ENCODE measurements around the gene CPXM2. TPM values are rescaled to one million over a fixed set of nuclear protein-coding genes. Genes with fewer than 3 reads are reported as not detected.

Gene CPXM2
- polyA plus RNA-seq, 2 of the 4 experiments (the other 2 are of a cell fraction), result not detected

DNA sequence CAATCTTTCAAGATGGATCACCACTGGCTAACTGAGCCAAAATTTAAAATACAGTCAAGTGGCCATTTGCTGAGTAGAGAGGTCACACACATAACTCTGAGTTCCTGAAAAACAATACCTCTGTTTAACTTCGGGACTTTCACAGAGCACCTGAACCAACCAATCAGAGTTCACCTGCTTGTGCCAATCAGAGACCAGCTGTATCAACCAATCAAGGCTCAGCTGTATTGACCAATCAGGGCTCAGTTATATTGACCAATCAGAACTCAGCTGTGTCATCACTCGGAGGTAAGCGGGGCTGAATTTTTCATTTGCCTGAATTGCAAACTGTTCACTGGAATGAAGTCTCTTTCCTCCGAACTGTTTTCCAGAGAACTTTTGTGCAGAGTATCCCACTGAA is 10.0 kb upstream of the CPXM2 start (continued):
- TF ChIP-seq ZC3H11A (IDR thresholded peaks at IDR 0.05) (no peak), MYC (IDR thresholded peaks at IDR 0.05; ENCODE audit: borderline replicate concordance, low read length) (no peak), SMC3 (IDR thresholded peaks at IDR 0.05) (no peak)

DNA sequence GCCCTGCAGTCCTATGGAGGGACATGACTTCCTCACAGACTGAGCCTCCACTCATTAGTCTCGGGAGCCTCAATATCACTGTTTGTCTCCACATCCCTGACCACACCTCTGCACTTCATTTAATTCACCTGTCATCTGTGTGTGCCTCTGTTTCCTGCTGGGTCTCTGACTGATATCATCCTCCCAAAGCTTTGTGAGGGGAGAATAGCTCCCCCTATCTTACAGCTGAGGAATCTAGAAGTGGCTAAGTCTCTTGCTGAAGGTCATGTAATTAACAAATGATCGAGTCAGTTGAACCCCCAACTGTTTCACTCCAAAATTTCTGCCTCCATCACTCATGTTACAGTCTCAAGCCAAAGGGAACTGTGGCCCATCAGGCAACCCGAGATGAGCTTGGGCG is 5.5 kb upstream of the CPXM2 start:
- WGBS (ENCODE audit: missing lambda C conversion rate), result 22% methylated on average over 4 of the region's 4 CpGs
- FAIRE-seq (no peak), DNase-seq (ENCODE audit: low read depth in 1 of 2, low spot score in 1 of 2) (no peak), ATAC-seq (no peak)
- POLR2A ChIA-PET, result no interaction called here
- no peak overlapping the region for H3K4me3 ChIP-seq
- CTCF ChIA-PET, result no interaction called here
- no peak overlapping the region for H3K4me2 ChIP-seq
- no peaks in the 10 kb centered on the region for H3K4me1 ChIP-seq
- no peak overlapping the region for H3K27ac ChIP-seq
- peaks cover 8% of the 10 kb centered on the region; the same call in 2 of the 3 replicates for H3K9me3 ChIP-seq
- TF ChIP-seq, protein P1, sequence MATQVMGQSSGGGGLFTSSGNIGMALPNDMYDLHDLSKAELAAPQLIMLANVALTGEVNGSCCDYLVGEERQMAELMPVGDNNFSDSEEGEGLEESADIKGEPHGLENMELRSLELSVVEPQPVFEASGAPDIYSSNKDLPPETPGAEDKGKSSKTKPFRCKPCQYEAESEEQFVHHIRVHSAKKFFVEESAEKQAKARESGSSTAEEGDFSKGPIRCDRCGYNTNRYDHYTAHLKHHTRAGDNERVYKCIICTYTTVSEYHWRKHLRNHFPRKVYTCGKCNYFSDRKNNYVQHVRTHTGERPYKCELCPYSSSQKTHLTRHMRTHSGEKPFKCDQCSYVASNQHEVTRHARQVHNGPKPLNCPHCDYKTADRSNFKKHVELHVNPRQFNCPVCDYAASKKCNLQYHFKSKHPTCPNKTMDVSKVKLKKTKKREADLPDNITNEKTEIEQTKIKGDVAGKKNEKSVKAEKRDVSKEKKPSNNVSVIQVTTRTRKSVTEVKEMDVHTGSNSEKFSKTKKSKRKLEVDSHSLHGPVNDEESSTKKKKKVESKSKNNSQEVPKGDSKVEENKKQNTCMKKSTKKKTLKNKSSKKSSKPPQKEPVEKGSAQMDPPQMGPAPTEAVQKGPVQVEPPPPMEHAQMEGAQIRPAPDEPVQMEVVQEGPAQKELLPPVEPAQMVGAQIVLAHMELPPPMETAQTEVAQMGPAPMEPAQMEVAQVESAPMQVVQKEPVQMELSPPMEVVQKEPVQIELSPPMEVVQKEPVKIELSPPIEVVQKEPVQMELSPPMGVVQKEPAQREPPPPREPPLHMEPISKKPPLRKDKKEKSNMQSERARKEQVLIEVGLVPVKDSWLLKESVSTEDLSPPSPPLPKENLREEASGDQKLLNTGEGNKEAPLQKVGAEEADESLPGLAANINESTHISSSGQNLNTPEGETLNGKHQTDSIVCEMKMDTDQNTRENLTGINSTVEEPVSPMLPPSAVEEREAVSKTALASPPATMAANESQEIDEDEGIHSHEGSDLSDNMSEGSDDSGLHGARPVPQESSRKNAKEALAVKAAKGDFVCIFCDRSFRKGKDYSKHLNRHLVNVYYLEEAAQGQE (IDR thresholded peaks at IDR 0.05), result no peak
- TF ChIP-seq, protein P2, sequence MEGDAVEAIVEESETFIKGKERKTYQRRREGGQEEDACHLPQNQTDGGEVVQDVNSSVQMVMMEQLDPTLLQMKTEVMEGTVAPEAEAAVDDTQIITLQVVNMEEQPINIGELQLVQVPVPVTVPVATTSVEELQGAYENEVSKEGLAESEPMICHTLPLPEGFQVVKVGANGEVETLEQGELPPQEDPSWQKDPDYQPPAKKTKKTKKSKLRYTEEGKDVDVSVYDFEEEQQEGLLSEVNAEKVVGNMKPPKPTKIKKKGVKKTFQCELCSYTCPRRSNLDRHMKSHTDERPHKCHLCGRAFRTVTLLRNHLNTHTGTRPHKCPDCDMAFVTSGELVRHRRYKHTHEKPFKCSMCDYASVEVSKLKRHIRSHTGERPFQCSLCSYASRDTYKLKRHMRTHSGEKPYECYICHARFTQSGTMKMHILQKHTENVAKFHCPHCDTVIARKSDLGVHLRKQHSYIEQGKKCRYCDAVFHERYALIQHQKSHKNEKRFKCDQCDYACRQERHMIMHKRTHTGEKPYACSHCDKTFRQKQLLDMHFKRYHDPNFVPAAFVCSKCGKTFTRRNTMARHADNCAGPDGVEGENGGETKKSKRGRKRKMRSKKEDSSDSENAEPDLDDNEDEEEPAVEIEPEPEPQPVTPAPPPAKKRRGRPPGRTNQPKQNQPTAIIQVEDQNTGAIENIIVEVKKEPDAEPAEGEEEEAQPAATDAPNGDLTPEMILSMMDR (IDR thresholded peaks at IDR 0.05), result no peak
- TF ChIP-seq CHD2 (IDR thresholded peaks at IDR 0.05; ENCODE audit: low read length, partially characterized antibody), result no peak
- TF ChIP-seq HOXB13 (CRISPR knock-in tag; IDR thresholded peaks at IDR 0.05; ENCODE audit: low read depth), result no peak
- no peak for TF ChIP-seq RCOR1 (IDR thresholded peaks at IDR 0.05; ENCODE audit: low read depth, low read length)
- no peak for TF ChIP-seq NFE2L2 (conservative IDR thresholded peaks at IDR 0.05; ENCODE audit: low read length)
- TF ChIP-seq MAZ (IDR thresholded peaks at IDR 0.05; ENCODE audit: borderline replicate concordance, low read depth, low read length), result no peak
- no peak for TF ChIP-seq CEBPB (IDR thresholded peaks at IDR 0.05)
- no peak for TF ChIP-seq RNF2 (IDR thresholded peaks at IDR 0.05; ENCODE audit: borderline replicate concordance, low read depth)
- no peak for TF ChIP-seq TP53 (CRISPR knock-in tag; IDR thresholded peaks at IDR 0.05)
- TF ChIP-seq NPAS2 (CRISPR knock-in tag; IDR thresholded peaks at IDR 0.05; ENCODE audit: borderline replicate concordance), result no peak
- TF ChIP-seq MAFK (IDR thresholded peaks at IDR 0.05; ENCODE audit: partially characterized antibody), result no peak
- TF ChIP-seq, protein P3, sequence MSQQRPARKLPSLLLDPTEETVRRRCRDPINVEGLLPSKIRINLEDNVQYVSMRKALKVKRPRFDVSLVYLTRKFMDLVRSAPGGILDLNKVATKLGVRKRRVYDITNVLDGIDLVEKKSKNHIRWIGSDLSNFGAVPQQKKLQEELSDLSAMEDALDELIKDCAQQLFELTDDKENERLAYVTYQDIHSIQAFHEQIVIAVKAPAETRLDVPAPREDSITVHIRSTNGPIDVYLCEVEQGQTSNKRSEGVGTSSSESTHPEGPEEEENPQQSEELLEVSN (IDR thresholded peaks at IDR 0.05; ENCODE audit: borderline replicate concordance, low read depth), result no peak
- TF ChIP-seq, protein P4, sequence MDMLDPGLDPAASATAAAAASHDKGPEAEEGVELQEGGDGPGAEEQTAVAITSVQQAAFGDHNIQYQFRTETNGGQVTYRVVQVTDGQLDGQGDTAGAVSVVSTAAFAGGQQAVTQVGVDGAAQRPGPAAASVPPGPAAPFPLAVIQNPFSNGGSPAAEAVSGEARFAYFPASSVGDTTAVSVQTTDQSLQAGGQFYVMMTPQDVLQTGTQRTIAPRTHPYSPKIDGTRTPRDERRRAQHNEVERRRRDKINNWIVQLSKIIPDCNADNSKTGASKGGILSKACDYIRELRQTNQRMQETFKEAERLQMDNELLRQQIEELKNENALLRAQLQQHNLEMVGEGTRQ (IDR thresholded peaks at IDR 0.05), result no peak
- TF ChIP-seq HOXB5 (CRISPR knock-in tag; IDR thresholded peaks at IDR 0.05), result no peak
- TF ChIP-seq, protein P5, sequence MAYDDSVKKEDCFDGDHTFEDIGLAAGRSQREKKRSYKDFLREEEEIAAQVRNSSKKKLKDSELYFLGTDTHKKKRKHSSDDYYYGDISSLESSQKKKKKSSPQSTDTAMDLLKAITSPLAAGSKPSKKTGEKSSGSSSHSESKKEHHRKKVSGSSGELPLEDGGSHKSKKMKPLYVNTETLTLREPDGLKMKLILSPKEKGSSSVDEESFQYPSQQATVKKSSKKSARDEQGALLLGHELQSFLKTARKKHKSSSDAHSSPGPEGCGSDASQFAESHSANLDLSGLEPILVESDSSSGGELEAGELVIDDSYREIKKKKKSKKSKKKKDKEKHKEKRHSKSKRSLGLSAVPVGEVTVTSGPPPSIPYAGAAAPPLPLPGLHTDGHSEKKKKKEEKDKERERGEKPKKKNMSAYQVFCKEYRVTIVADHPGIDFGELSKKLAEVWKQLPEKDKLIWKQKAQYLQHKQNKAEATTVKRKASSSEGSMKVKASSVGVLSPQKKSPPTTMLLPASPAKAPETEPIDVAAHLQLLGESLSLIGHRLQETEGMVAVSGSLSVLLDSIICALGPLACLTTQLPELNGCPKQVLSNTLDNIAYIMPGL (CRISPR knock-in tag; IDR thresholded peaks at IDR 0.05; ENCODE audit: borderline replicate concordance), result no peak
